ENCODE results near the gene NHEJ1.

NHEJ1 gene

DNA sequence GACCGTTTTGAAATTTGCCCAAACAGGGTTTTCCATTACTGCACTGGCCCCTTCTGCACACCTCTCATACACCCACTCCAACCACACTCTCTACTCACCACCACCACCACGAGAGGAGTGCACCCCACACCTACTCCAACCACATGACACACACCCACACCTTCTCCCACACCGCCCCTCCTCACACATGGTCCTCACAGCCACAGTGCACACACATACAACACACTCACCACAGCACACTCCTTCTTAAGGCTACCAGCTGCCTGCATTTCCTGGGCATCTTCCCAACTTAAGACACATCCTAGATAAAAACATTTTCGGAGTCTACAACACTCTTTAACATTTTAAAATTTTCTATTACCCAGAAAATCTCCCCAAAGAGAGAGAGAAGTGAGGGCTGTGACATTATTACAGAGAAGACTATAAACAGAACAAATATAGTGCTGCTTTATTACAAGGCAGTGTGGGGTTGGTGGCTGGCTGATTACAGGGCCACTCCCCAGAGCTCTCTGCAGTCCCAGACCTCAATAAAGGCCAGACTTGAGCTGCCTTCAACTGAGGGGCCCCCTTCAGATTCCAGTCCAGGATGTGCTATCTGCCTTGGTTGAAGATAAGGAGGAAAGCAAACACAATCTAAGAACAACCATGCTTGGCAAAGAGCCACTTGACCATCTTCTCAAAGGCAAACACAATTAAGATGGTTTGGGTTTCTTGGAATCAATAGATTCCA lies 36.1 kb downstream of the NHEJ1 start:
- no peaks in the 10 kb centered on the region for H3K36me3 ChIP-seq (ENCODE audit: control insufficient read depth in 1 of 2, insufficient read depth in 2 of 2, low read length in 2 of 2)
- H3K27me3 ChIP-seq (ENCODE audit: control insufficient read depth in 1 of 2, insufficient read depth in 2 of 2, low read length in 2 of 2): no peaks in the 10 kb centered on the region
- H3K9me3 ChIP-seq (ENCODE audit: control insufficient read depth in 1 of 2, low read length in 2 of 2): no peaks in the 10 kb centered on the region
- peaks cover 69 to 75% of the 10 kb centered on the region in 2 donors for H3K4me1 ChIP-seq (ENCODE audit: control insufficient read depth in 1 of 2, insufficient read depth in 2 of 2, low read length in 2 of 2)
- H3K27ac ChIP-seq (ENCODE audit: low read depth, low read length): peak overlapping the region; percentile 43
- H3K4me3 ChIP-seq (ENCODE audit: low read depth in 1 of 2, low read length in 2 of 2): no peak overlapping the region
- H3K9ac ChIP-seq (ENCODE audit: low read depth in 1 of 2, low read length in 2 of 2): peak overlapping the region; percentile 12 to 30

DNA sequence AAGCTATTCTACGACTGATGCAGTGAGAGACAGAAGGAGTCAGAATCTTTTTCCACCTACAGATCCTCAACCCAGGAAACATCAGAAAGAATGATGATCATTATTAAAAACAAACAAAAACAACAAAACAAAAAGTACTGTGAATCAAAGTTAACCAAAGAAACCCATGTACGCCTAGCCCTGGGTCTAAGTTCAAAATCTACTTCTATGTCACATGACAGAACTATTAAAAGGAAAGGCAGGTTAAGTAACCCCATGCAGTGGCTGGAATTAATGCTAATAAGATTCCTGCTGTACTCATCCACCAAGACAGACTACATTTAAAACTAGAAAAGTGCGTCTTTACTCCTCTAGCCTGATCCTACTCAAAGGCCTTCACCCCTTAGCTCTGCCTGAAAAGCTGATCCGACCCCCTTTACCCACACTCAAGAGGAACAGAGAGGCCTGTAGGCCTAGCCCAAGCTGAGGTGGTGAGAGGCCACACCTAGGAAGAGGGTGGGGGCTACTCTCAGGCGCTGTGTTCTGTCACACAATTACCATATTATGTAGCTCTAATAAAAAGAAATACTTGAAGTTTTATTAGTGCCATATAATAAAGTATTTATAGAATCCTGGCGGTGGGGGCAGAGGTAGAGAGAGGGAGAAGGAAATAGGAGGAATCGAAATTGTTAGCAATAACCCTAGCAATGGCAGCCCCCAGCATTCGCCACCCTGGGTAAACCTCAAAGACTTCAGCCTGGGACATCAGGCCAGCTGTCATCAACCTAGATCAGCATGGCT lies 37.1 kb downstream of the NHEJ1 start:
- Histone ChIP-seq H3K27ac (ENCODE audit: low read depth, low read length) (peak overlapping the region; percentile 43), H3K4me3 (ENCODE audit: low read depth in 1 of 2, low read length in 2 of 2) (peak overlapping the region in 1 of 2 donors; percentile 36), H3K9ac (ENCODE audit: low read depth in 1 of 2, low read length in 2 of 2) (peak overlapping the region; percentile 12 to 30), H3K4me1 (ENCODE audit: control insufficient read depth in 1 of 2, insufficient read depth in 2 of 2, low read length in 2 of 2) (peaks cover 68 to 73% of the 10 kb centered on the region in 2 donors), H3K36me3 (ENCODE audit: control insufficient read depth in 1 of 2, insufficient read depth in 2 of 2, low read length in 2 of 2) (no peaks in the 10 kb centered on the region), H3K9me3 (ENCODE audit: control insufficient read depth in 1 of 2, low read length in 2 of 2) (no peaks in the 10 kb centered on the region), H3K27me3 (ENCODE audit: control insufficient read depth in 1 of 2, insufficient read depth in 2 of 2, low read length in 2 of 2) (no peaks in the 10 kb centered on the region)

DNA sequence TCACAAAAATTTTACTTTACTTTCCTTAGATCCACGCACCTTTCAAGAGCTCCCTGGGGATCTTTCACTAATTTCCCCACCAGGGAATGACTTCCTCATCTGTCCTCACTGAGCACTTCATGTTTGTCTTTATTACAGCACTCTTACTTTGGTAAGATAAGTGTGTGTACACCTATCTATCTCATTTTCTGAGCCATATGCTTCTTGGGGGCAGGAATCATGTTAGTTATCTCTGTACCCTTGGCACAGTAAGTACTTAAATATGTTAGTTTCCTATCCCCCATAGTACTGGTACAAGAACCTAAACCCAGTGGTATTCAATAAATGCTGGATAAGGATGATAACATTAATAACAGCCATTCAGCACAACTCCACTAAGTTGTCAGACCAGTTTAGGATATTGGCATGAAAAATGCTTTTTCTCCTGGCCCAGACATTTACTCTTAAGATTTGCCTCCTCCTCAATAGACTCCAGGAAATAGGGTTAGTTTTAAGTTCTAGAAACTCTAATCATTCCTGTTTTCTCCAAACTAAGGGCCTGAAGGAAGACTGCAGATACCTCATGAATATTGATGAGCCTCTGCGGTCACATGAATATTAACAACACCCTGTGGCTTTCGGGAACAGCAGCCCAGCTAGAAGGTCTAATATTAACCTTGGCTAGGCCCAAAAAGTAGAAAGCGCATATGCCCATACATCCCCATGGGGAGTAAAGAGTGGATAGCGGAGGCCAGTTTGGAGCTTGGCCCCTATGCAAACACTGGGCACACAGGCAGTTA lies 38.2 kb downstream of the NHEJ1 start:
- H3K27me3 ChIP-seq (ENCODE audit: control insufficient read depth in 1 of 2, insufficient read depth in 2 of 2, low read length in 2 of 2): no peaks in the 10 kb centered on the region
- peak overlapping the region in 1 of 2 donors; percentile 36 for H3K4me3 ChIP-seq (ENCODE audit: low read depth in 1 of 2, low read length in 2 of 2)
- peak overlapping the region; percentile 70 for H3K27ac ChIP-seq (ENCODE audit: low read depth, low read length)
- no peaks in the 10 kb centered on the region for H3K9me3 ChIP-seq (ENCODE audit: control insufficient read depth in 1 of 2, low read length in 2 of 2)
- peaks cover 62 to 69% of the 10 kb centered on the region in 2 donors for H3K4me1 ChIP-seq (ENCODE audit: control insufficient read depth in 1 of 2, insufficient read depth in 2 of 2, low read length in 2 of 2)
- no peaks in the 10 kb centered on the region for H3K36me3 ChIP-seq (ENCODE audit: control insufficient read depth in 1 of 2, insufficient read depth in 2 of 2, low read length in 2 of 2)
- peak overlapping the region in 1 of 2 donors; percentile 34 for H3K9ac ChIP-seq (ENCODE audit: low read depth in 1 of 2, low read length in 2 of 2)

DNA sequence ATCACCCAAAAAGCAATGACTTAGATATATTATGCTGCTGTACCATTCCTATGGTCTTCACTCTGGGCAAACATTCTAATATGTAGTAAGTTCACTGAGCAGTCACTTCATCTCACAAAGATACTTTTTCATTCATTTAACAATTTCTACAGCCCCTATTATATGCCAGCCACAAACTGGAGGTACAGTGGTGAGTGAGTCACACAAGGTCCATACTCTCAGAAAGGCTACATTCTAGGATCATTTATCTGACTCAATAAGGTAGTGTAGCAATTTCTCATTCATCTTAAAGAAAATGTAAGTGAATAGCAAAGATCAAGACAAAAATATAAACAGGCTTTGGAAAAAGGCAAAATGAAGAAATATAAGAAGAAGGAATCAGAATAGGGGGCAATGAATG lies 40.5 kb downstream of the NHEJ1 start:
- H3K36me3 ChIP-seq (ENCODE audit: control insufficient read depth in 1 of 2, insufficient read depth in 2 of 2, low read length in 2 of 2): no peaks in the 10 kb centered on the region
- H3K4me1 ChIP-seq (ENCODE audit: control insufficient read depth in 1 of 2, insufficient read depth in 2 of 2, low read length in 2 of 2): peaks cover 53 to 55% of the 10 kb centered on the region in 2 donors
- no peak overlapping the region for H3K27ac ChIP-seq (ENCODE audit: low read depth, low read length)
- H3K9ac ChIP-seq (ENCODE audit: low read depth in 1 of 2, low read length in 2 of 2): no peak overlapping the region
- no peaks in the 10 kb centered on the region for H3K9me3 ChIP-seq (ENCODE audit: control insufficient read depth in 1 of 2, low read length in 2 of 2)
- H3K4me3 ChIP-seq (ENCODE audit: low read depth in 1 of 2, low read length in 2 of 2): no peak overlapping the region
- no peaks in the 10 kb centered on the region for H3K27me3 ChIP-seq (ENCODE audit: control insufficient read depth in 1 of 2, insufficient read depth in 2 of 2, low read length in 2 of 2)

DNA sequence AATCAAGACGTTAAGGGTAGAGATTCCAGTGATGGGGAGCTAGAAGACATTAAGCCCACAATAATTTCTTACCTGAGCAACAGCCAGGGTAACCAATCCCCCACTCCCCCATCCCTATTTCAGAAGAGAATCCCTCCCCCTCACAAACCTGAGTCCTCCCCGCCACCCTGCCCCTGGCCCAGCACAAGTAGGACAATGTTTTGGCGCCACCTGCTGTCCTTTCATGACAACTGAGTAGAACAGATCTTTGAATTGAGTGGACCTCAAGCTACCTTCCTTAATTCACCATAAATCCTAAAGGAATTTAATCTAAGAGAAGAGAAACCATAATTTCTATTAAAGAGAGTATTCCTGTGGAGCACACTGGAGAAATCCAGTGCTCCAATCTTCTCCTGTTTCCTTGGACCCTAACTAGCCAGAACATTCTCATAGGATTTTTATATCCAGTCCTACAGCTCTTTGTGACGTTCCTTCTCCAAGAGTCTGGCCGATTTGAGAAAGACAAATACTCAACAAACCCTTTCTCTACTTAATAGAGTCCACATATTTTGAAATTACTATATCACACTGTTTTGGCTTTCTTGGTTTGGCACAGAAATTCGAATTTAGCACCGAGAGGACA lies 41.1 kb downstream of the NHEJ1 start:
- Histone ChIP-seq H3K9ac (ENCODE audit: low read depth in 1 of 2, low read length in 2 of 2) (no peak overlapping the region), H3K27ac (ENCODE audit: low read depth, low read length) (no peak overlapping the region), H3K4me3 (ENCODE audit: low read depth in 1 of 2, low read length in 2 of 2) (no peak overlapping the region), H3K27me3 (ENCODE audit: control insufficient read depth in 1 of 2, insufficient read depth in 2 of 2, low read length in 2 of 2) (no peaks in the 10 kb centered on the region), H3K9me3 (ENCODE audit: control insufficient read depth in 1 of 2, low read length in 2 of 2) (no peaks in the 10 kb centered on the region), H3K4me1 (ENCODE audit: control insufficient read depth in 1 of 2, insufficient read depth in 2 of 2, low read length in 2 of 2) (peaks cover 47 to 49% of the 10 kb centered on the region in 2 donors), H3K36me3 (ENCODE audit: control insufficient read depth in 1 of 2, insufficient read depth in 2 of 2, low read length in 2 of 2) (no peaks in the 10 kb centered on the region)

DNA sequence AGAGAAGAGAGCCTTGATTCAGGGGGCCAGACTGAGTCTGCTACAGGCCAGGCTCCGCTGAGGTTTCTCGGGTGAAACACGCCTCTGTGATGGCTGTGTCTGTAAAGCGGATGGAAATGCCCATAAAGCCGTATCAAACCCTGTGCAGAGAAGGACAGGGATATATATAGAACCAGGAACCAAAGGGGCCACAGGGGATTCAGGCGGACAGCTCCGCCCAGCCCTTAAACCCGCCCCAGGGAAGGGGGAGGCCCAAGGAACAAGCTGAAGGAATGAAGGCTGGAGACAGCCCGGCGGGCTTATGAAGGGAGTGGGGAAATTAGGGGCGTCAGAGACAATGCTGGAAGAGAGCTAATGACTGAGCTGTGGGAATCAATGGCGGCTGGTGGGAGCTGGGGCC lies 42.1 kb downstream of the NHEJ1 start:
- H3K9me3 ChIP-seq (ENCODE audit: control insufficient read depth in 1 of 2, low read length in 2 of 2): no peaks in the 10 kb centered on the region
- no peak overlapping the region for H3K27ac ChIP-seq (ENCODE audit: low read depth, low read length)
- H3K4me3 ChIP-seq (ENCODE audit: low read depth in 1 of 2, low read length in 2 of 2): no peak overlapping the region
- no peak overlapping the region for H3K9ac ChIP-seq (ENCODE audit: low read depth in 1 of 2, low read length in 2 of 2)
- no peaks in the 10 kb centered on the region for H3K27me3 ChIP-seq (ENCODE audit: control insufficient read depth in 1 of 2, insufficient read depth in 2 of 2, low read length in 2 of 2)
- no peaks in the 10 kb centered on the region for H3K36me3 ChIP-seq (ENCODE audit: control insufficient read depth in 1 of 2, insufficient read depth in 2 of 2, low read length in 2 of 2)
- H3K4me1 ChIP-seq (ENCODE audit: control insufficient read depth in 1 of 2, insufficient read depth in 2 of 2, low read length in 2 of 2): peaks cover 37 to 40% of the 10 kb centered on the region in 2 donors

DNA sequence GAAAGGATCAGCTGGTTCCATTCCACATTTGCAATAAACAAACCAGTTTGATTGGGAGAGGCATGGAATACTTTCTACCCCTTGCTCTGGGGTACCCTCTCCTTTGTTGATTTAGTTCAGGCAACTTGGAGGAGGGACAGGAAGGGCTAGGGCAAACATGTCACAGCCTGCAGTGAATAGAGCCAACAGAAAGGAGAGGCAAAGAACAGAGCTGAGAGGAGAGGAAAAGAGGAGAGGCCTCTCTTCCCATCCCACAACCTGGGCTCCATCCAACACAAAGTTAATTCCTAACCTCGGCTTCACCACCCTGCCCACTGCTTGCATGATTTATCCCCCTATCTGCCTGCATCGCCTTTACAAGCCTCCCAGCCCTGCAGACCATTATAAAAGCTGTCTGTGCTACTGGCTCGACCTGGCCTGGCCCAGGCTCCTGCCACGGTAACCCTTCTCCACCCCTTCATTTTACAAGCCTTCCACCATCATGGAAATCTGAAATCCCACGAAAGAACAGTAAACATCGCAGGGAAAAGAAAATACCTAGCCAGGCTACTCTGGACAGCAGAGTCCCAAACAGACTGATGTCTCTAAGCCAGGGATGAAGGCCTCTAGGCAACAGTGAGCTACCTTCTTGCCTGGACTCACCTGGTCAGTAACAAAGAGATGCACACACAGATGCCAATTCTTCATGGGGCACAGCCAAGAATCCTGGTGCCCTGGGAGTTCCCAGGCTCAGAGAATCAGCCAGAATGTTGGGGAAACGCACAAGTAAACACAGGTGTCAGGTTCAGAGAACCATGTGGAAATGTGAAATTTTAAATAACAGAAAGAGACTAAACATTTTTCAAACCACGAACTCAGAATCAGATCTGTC lies 43.6 kb downstream of the NHEJ1 start:
- Histone ChIP-seq H3K9ac (ENCODE audit: low read depth in 1 of 2, low read length in 2 of 2) (peak overlapping the region in 1 of 2 donors; percentile 7), H3K27me3 (ENCODE audit: control insufficient read depth in 1 of 2, insufficient read depth in 2 of 2, low read length in 2 of 2) (no peaks in the 10 kb centered on the region), H3K27ac (ENCODE audit: low read depth, low read length) (no peak overlapping the region), H3K4me1 (ENCODE audit: control insufficient read depth in 1 of 2, insufficient read depth in 2 of 2, low read length in 2 of 2) (peaks cover 33 to 37% of the 10 kb centered on the region in 2 donors), H3K4me3 (ENCODE audit: low read depth in 1 of 2, low read length in 2 of 2) (no peak overlapping the region), H3K36me3 (ENCODE audit: control insufficient read depth in 1 of 2, insufficient read depth in 2 of 2, low read length in 2 of 2) (no peaks in the 10 kb centered on the region), H3K9me3 (ENCODE audit: control insufficient read depth in 1 of 2, low read length in 2 of 2) (no peaks in the 10 kb centered on the region)

DNA sequence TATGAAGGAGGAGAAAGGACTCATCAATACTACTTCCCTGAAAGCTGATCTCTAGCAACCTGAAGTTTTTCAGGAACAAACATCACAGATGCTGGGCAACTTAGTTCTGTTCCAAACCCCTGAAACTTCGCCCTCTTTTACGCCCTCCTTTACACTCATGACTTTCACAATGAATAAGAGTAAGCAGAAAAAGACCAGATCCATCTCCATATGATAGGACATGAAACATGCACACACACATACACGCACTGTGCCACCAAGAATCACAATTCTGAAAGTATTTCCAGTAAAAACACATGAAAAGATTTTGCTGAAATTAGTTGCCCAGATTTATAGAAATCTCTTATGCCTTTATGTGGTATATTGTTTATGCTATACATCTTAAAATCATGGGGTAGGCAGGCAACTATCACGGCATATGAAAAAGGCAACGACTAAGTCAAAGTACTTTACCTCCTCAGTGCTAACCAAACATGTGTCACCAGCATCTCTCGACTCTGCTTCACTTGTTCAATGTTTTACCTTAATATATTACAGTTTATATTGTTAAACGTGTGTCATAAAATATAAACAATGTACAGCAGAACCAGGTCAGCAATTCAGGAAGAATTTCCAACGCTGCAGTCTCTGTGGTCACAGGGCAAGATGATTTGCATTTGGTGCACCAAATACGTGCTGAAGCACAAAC lies 47.8 kb downstream of the NHEJ1 start:
- Histone ChIP-seq H3K4me3 (ENCODE audit: low read depth in 1 of 2, low read length in 2 of 2) (no peak overlapping the region), H3K9ac (ENCODE audit: low read depth in 1 of 2, low read length in 2 of 2) (no peak overlapping the region), H3K27ac (ENCODE audit: low read depth, low read length) (no peak overlapping the region), H3K4me1 (ENCODE audit: control insufficient read depth in 1 of 2, insufficient read depth in 2 of 2, low read length in 2 of 2) (peaks cover 57 to 59% of the 10 kb centered on the region in 2 donors), H3K9me3 (ENCODE audit: control insufficient read depth in 1 of 2, low read length in 2 of 2) (no peaks in the 10 kb centered on the region), H3K27me3 (ENCODE audit: control insufficient read depth in 1 of 2, insufficient read depth in 2 of 2, low read length in 2 of 2) (no peaks in the 10 kb centered on the region), H3K36me3 (ENCODE audit: control insufficient read depth in 1 of 2, insufficient read depth in 2 of 2, low read length in 2 of 2) (no peaks in the 10 kb centered on the region)

DNA sequence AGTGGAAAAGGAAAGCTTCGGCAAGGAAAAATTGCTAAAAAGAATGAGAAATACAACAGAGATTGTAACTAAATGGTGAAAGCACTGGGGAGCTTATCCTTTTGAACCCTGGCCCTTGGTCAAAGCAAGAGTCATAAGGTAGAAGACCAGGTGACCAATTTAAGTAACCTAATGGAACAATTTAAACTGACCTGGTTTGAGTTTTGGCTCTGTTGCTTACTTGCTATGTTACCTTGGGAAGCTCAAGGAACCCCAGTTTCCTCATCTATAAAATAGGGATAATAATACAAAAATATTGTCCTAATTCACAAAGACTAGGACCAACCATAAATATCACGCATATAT lies 48.6 kb downstream of the NHEJ1 start:
- Histone ChIP-seq H3K4me1 (ENCODE audit: control insufficient read depth in 1 of 2, insufficient read depth in 2 of 2, low read length in 2 of 2) (peaks cover 52 to 53% of the 10 kb centered on the region in 2 donors), H3K4me3 (ENCODE audit: low read depth in 1 of 2, low read length in 2 of 2) (no peak overlapping the region), H3K36me3 (ENCODE audit: control insufficient read depth in 1 of 2, insufficient read depth in 2 of 2, low read length in 2 of 2) (no peaks in the 10 kb centered on the region), H3K27ac (ENCODE audit: low read depth, low read length) (no peak overlapping the region), H3K27me3 (ENCODE audit: control insufficient read depth in 1 of 2, insufficient read depth in 2 of 2, low read length in 2 of 2) (no peaks in the 10 kb centered on the region), H3K9me3 (ENCODE audit: control insufficient read depth in 1 of 2, low read length in 2 of 2) (no peaks in the 10 kb centered on the region), H3K9ac (ENCODE audit: low read depth in 1 of 2, low read length in 2 of 2) (no peak overlapping the region)
